H9 (cell line): ENCODE data around the gene PATE3. TPM values are rescaled to one million over a fixed set of nuclear protein-coding genes. Genes with fewer than 3 reads are reported as not detected.

Source experiments
- DNase-seq: peaks from one replicate; pipeline ENCODE4 v3.0.0-alpha.2; 2017
- H2AFZ ChIP-seq: one replicate; pipeline ENCODE4 v1.6.1; 2013; ENCODE audit warnings: mild to moderate bottlenecking, low read length, control low read depth, moderate library complexity
- H2AK5ac ChIP-seq: 2 replicates; pipeline ENCODE4 v1.6.1; 2013; ENCODE audit warnings: low read length, control low read depth, mixed read lengths; ENCODE audit not compliant: insufficient read length
- H2BK120ac ChIP-seq: one replicate; pipeline ENCODE4 v1.6.1; 2013; ENCODE audit warnings: low read depth, mild to moderate bottlenecking, low read length, control low read depth, inconsistent platforms; ENCODE audit not compliant: poor library complexity, severe bottlenecking
- H2BK12ac ChIP-seq: 2 replicates; pipeline ENCODE4 v1.6.1; 2013; ENCODE audit warnings: low read length, control low read depth, mixed read lengths, low read depth; ENCODE audit not compliant: insufficient read length
- H2BK15ac ChIP-seq: 2 replicates; pipeline ENCODE4 v1.6.1; 2013; ENCODE audit warnings: low read depth, low read length, control low read depth
- H2BK20ac ChIP-seq: one replicate; pipeline ENCODE4 v1.6.1; 2013; ENCODE audit warnings: low read depth, mild to moderate bottlenecking, low read length, control low read depth, inconsistent platforms; ENCODE audit not compliant: poor library complexity, severe bottlenecking
- H2BK5ac ChIP-seq: 2 replicates; pipeline ENCODE4 v1.6.1; 2013; ENCODE audit warnings: low read length, control low read depth, mixed read lengths; ENCODE audit not compliant: insufficient read length
- H3K14ac ChIP-seq: 2 replicates; pipeline ENCODE4 v1.6.1; 2013; ENCODE audit warnings: low read length, control low read depth; ENCODE audit not compliant: insufficient read depth
- H3K18ac ChIP-seq: 2 replicates; pipeline ENCODE4 v1.6.1; 2013; ENCODE audit warnings: low read depth, mild to moderate bottlenecking, mixed read lengths, low read length, control low read depth; ENCODE audit not compliant: insufficient read length
- H3K23ac ChIP-seq: 2 replicates; pipeline ENCODE4 v1.6.1; 2013; ENCODE audit warnings: low read length, control low read depth, mixed read lengths, low read depth; ENCODE audit not compliant: insufficient read length
- H3K23me2 ChIP-seq: 2 replicates; pipeline ENCODE4 v1.6.1; 2013; ENCODE audit warnings: low read depth, mild to moderate bottlenecking, mixed read lengths, low read length, control low read depth; ENCODE audit not compliant: insufficient read length, poor library complexity, severe bottlenecking
- H3K27ac ChIP-seq: 2 replicates; pipeline ENCODE4 v1.5.1; 2013; ENCODE audit warnings: low read length, control low read depth, mixed read lengths, low read depth; ENCODE audit not compliant: insufficient read length
- H3K27me3 ChIP-seq: 2 replicates; pipeline ENCODE4 v1.6.1; 2013; ENCODE audit warnings: low read length, control low read depth, inconsistent platforms; ENCODE audit not compliant: insufficient read depth
- H3K4ac ChIP-seq: 2 replicates; pipeline ENCODE4 v1.6.1; 2013; ENCODE audit warnings: low read depth, mild to moderate bottlenecking, control low read depth, inconsistent platforms, low read length, moderate library complexity
- H3K4me1 ChIP-seq: 2 replicates; pipeline ENCODE4 v1.6.1; 2013; ENCODE audit warnings: low read length, control low read depth, inconsistent platforms; ENCODE audit not compliant: insufficient read depth
- H3K4me2 ChIP-seq: 2 replicates; pipeline ENCODE4 v1.6.1; 2013; ENCODE audit warnings: low read length, control low read depth, mixed read lengths; ENCODE audit not compliant: insufficient read length, insufficient read depth
- H3K56ac ChIP-seq: 2 replicates; pipeline ENCODE4 v1.6.1; 2013; ENCODE audit warnings: low read depth, mild to moderate bottlenecking, mixed read lengths, low read length, control low read depth; ENCODE audit not compliant: insufficient read length
- H3K79me1 ChIP-seq: 2 replicates; pipeline ENCODE4 v1.6.1; 2013; ENCODE audit warnings: low read depth, mild to moderate bottlenecking, moderate library complexity, low read length, control low read depth, inconsistent platforms; ENCODE audit not compliant: insufficient read depth, poor library complexity, severe bottlenecking
- H3K79me2 ChIP-seq: 2 replicates; pipeline ENCODE4 v1.6.1; 2013; ENCODE audit warnings: low read length, control low read depth, inconsistent platforms; ENCODE audit not compliant: insufficient read depth
- H3K9ac ChIP-seq: 2 replicates; pipeline ENCODE4 v1.6.1; 2013; ENCODE audit warnings: low read length, control low read depth, mixed read lengths; ENCODE audit not compliant: insufficient read length; ENCODE audit errors: extremely low read depth
- H3K9me3 ChIP-seq: one replicate; pipeline ENCODE4 v1.6.1; 2013; ENCODE audit warnings: low read depth, low read length, inconsistent platforms; ENCODE audit not compliant: control insufficient read depth
- H3T11ph ChIP-seq: one replicate; pipeline ENCODE4 v1.6.1; 2013; ENCODE audit warnings: mild to moderate bottlenecking, low read length, control low read depth, inconsistent platforms
- H4K20me1 ChIP-seq: one replicate; pipeline ENCODE4 v1.6.1; 2013; ENCODE audit not compliant: control insufficient read depth, insufficient read length, insufficient read depth
- H4K5ac ChIP-seq: 2 replicates; pipeline ENCODE4 v1.6.1; 2013; ENCODE audit warnings: low read depth, mild to moderate bottlenecking, mixed read lengths, low read length, control low read depth; ENCODE audit not compliant: insufficient read length
- H4K8ac ChIP-seq: replicated peaks from 2 replicates; pipeline ENCODE4 v1.6.1; 2013; ENCODE audit warnings: low read length, control low read depth, mixed read lengths, low read depth; ENCODE audit not compliant: insufficient read length
- H4K91ac ChIP-seq: 2 replicates; pipeline ENCODE4 v1.6.1; 2013; ENCODE audit warnings: low read depth, mild to moderate bottlenecking, moderate library complexity, mixed read lengths, low read length, control low read depth; ENCODE audit not compliant: insufficient read length
- H3K27ac Mint-ChIP-seq, 3 experiments: 2 replicates in 2 of 3; 3 replicates in 1 of 3; pipeline ENCODE4 v1.8.0; 2020 to 2021; ENCODE audit warnings: mixed read lengths in 3 of 3, mild to moderate bottlenecking in 1 of 3, moderate library complexity in 1 of 3
- H3K27me3 Mint-ChIP-seq: 2 replicates; pipeline ENCODE4 v1.8.0; 2021; ENCODE audit warnings: low read depth, mild to moderate bottlenecking, moderate library complexity, mixed read lengths
- H3K36me3 Mint-ChIP-seq, 3 experiments: 2 replicates in 2 of 3; 3 replicates in 1 of 3; pipeline ENCODE4 v1.8.0; 2020 to 2021; ENCODE audit warnings: low read depth in 3 of 3, mixed read lengths in 3 of 3; ENCODE audit not compliant: insufficient read depth in 1 of 3
- H3K4me1 Mint-ChIP-seq, 2 experiments: 2 replicates each; pipeline ENCODE4 v1.8.0; 2020; ENCODE audit warnings: mixed read lengths in 2 of 2
- H3K4me3 Mint-ChIP-seq, 2 experiments: 2 replicates in 1 of 2; 3 replicates in 1 of 2; pipeline ENCODE4 v1.8.0; 2020 to 2021; ENCODE audit warnings: mild to moderate bottlenecking in 2 of 2, mixed read lengths in 2 of 2, moderate library complexity in 1 of 2
- H3K9me3 Mint-ChIP-seq, 2 experiments: 2 replicates in 1 of 2; 3 replicates in 1 of 2; pipeline ENCODE4 v1.8.0; 2020; ENCODE audit warnings: mild to moderate bottlenecking in 2 of 2, mixed read lengths in 2 of 2, moderate library complexity in 1 of 2
- WGBS: extraction: QIAGEN DNeasy Blood & Tissue Kit; methylation state at CpG from one replicate; pipeline ENCODE4 v1.1.7; 2013; ENCODE audit warnings: missing lambda C conversion rate, low lambda C conversion rate, mixed read lengths; ENCODE audit not compliant: insufficient read length; ENCODE audit errors: extremely low coverage; 5-methylcytosine and 5-hydroxymethylcytosine counted together
- total RNA-seq: library from RNA; stranded (reverse); gene quantifications from 2 replicates; pipeline ENCODE4 v1.2.1, GENCODE V29; 2021
- TF ChIP-seq, protein P1 (sequence below): fragments of 200-600 bp; sonication (generic); conservative IDR thresholded peaks from 3 replicates; pipeline ENCODE4 v1.8.0; 2021; ENCODE audit warnings: antibody characterized with exemption, mild to moderate bottlenecking

PATE3 gene
- total RNA-seq, 1 experiment from 2014 or later, result not detected

- no peak overlapping the region for H2AK5ac ChIP-seq
- H3T11ph ChIP-seq, result no peak overlapping the region
- no peak overlapping the region for H3K14ac ChIP-seq
- H3K18ac ChIP-seq, result no peak overlapping the region
- no peak overlapping the region for H3K9ac ChIP-seq
- no peak overlapping the region for H3K4ac ChIP-seq
- H3K56ac ChIP-seq, result no peak overlapping the region
- H3K4me2 ChIP-seq, result no peak overlapping the region
- no peak overlapping the region for H2BK20ac ChIP-seq
- Mint-ChIP-seq H3K36me3 (no peaks in the 10 kb centered on the region; a peak in 1 of 7 replicates), H3K9me3 (peaks cover 2 to 8% of the 10 kb centered on the region in 2 experiments; a peak in 1 of 5 replicates), H3K27me3 (peaks cover 13% of the 10 kb centered on the region), H3K4me3 (no peak overlapping the region), H3K4me1 (peaks cover 6 to 7% of the 10 kb centered on the region in 2 experiments), H3K27ac (no peak overlapping the region)
- H4K91ac ChIP-seq, result no peak overlapping the region
- H4K20me1 ChIP-seq, result no peaks in the 10 kb centered on the region
- TF ChIP-seq, protein P1, sequence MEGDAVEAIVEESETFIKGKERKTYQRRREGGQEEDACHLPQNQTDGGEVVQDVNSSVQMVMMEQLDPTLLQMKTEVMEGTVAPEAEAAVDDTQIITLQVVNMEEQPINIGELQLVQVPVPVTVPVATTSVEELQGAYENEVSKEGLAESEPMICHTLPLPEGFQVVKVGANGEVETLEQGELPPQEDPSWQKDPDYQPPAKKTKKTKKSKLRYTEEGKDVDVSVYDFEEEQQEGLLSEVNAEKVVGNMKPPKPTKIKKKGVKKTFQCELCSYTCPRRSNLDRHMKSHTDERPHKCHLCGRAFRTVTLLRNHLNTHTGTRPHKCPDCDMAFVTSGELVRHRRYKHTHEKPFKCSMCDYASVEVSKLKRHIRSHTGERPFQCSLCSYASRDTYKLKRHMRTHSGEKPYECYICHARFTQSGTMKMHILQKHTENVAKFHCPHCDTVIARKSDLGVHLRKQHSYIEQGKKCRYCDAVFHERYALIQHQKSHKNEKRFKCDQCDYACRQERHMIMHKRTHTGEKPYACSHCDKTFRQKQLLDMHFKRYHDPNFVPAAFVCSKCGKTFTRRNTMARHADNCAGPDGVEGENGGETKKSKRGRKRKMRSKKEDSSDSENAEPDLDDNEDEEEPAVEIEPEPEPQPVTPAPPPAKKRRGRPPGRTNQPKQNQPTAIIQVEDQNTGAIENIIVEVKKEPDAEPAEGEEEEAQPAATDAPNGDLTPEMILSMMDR, result no peak
- no peaks in the 10 kb centered on the region for H3K27me3 ChIP-seq
- no peaks in the 10 kb centered on the region for H3K9me3 ChIP-seq
- H4K5ac ChIP-seq, result no peak overlapping the region
- H3K23me2 ChIP-seq, result no peaks in the 10 kb centered on the region
- no peak for DNase-seq
- no peak overlapping the region for H2AFZ ChIP-seq
- no peak overlapping the region for H2BK5ac ChIP-seq
- no peaks in the 10 kb centered on the region for H3K4me1 ChIP-seq
- WGBS, result no CpG with 5 or more reads among the region's 1 CpG
- H4K8ac ChIP-seq, result no peak overlapping the region
- no peak overlapping the region for H3K23ac ChIP-seq
- H2BK15ac ChIP-seq, result no peak overlapping the region
- H2BK120ac ChIP-seq, result no peak overlapping the region
- no peaks in the 10 kb centered on the region for H3K79me2 ChIP-seq
- H3K79me1 ChIP-seq, result no peaks in the 10 kb centered on the region
- no peak overlapping the region for H2BK12ac ChIP-seq
- H3K27ac ChIP-seq, result no peak overlapping the region
Measured at GRCh38 chr11:125762445-125762844, 25.5 kb upstream of the PATE3 start.
